HL-60 (cell line): ENCODE measurements around the gene CAPRIN2.

Experiments used
- GABPA ChIP-seq: IDR thresholded peaks from 2 replicates; pipeline ENCODE4 v1.6.1; 2012; ENCODE audit warnings: low read depth
- POLR2AphosphoS5 ChIP-seq: IDR thresholded peaks from 2 replicates; pipeline ENCODE4 v1.6.1; 2012; ENCODE audit warnings: low read depth
- TF ChIP-seq, protein P1 (sequence below): IDR thresholded peaks from one replicate; pipeline ENCODE4 v1.5.1; 2011; ENCODE audit warnings: low read length, control low read depth, inconsistent platforms; ENCODE audit not compliant: insufficient read depth
- TF ChIP-seq, protein P2 (sequence below): IDR thresholded peaks from 2 replicates; pipeline ENCODE4 v1.6.1; 2012; ENCODE audit warnings: low read depth; ENCODE audit not compliant: insufficient replicate concordance

DNA sequence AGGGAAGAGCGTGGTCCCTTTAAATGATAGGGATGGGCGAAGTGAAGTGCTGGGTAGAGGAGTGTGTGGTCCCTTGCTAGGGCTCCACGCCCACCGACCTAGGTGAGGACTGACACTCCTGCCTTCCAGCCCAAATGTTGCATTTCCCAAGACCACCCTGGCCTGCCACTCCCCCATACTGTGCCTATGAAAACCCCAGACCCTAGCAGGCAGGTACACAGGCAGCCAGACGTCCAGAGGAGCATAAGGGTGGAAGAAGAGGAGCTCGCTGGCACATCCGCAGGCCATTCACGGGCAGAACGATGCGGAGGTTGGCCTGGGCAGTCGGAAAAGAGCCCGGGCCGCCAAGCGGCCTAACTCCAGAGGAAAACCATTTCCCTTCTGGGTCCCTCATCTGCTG, 58.3 kb downstream of the CAPRIN2 start:
- TF ChIP-seq, protein P1, sequence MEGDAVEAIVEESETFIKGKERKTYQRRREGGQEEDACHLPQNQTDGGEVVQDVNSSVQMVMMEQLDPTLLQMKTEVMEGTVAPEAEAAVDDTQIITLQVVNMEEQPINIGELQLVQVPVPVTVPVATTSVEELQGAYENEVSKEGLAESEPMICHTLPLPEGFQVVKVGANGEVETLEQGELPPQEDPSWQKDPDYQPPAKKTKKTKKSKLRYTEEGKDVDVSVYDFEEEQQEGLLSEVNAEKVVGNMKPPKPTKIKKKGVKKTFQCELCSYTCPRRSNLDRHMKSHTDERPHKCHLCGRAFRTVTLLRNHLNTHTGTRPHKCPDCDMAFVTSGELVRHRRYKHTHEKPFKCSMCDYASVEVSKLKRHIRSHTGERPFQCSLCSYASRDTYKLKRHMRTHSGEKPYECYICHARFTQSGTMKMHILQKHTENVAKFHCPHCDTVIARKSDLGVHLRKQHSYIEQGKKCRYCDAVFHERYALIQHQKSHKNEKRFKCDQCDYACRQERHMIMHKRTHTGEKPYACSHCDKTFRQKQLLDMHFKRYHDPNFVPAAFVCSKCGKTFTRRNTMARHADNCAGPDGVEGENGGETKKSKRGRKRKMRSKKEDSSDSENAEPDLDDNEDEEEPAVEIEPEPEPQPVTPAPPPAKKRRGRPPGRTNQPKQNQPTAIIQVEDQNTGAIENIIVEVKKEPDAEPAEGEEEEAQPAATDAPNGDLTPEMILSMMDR: no peak
- TF ChIP-seq POLR2AphosphoS5 (no peak), GABPA (no peak)
- TF ChIP-seq, protein P2, sequence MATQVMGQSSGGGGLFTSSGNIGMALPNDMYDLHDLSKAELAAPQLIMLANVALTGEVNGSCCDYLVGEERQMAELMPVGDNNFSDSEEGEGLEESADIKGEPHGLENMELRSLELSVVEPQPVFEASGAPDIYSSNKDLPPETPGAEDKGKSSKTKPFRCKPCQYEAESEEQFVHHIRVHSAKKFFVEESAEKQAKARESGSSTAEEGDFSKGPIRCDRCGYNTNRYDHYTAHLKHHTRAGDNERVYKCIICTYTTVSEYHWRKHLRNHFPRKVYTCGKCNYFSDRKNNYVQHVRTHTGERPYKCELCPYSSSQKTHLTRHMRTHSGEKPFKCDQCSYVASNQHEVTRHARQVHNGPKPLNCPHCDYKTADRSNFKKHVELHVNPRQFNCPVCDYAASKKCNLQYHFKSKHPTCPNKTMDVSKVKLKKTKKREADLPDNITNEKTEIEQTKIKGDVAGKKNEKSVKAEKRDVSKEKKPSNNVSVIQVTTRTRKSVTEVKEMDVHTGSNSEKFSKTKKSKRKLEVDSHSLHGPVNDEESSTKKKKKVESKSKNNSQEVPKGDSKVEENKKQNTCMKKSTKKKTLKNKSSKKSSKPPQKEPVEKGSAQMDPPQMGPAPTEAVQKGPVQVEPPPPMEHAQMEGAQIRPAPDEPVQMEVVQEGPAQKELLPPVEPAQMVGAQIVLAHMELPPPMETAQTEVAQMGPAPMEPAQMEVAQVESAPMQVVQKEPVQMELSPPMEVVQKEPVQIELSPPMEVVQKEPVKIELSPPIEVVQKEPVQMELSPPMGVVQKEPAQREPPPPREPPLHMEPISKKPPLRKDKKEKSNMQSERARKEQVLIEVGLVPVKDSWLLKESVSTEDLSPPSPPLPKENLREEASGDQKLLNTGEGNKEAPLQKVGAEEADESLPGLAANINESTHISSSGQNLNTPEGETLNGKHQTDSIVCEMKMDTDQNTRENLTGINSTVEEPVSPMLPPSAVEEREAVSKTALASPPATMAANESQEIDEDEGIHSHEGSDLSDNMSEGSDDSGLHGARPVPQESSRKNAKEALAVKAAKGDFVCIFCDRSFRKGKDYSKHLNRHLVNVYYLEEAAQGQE: no peak
